HEK293T (cell line): ENCODE data around the gene BNIP5.

ENCODE experiments used
- CTBP1 ChIP-seq: fragments of 450-650 bp; IDR thresholded peaks from 2 replicates; pipeline ENCODE4 v1.6.1; 2016; ENCODE audit warnings: borderline replicate concordance
- ELF4 ChIP-seq: fragments of 450-650 bp; IDR thresholded peaks from 2 replicates; pipeline ENCODE4 v1.6.1; 2017; ENCODE audit warnings: antibody characterized with exemption
- FOXA1 ChIP-seq: fragments of 450-650 bp; IDR thresholded peaks from 2 replicates; pipeline ENCODE4 v1.6.1; 2016; ENCODE audit warnings: mild to moderate bottlenecking
- FOXK2 ChIP-seq: fragments of 450-650 bp; IDR thresholded peaks from 2 replicates; pipeline ENCODE4 v1.6.1; 2016; ENCODE audit warnings: mild to moderate bottlenecking
- FOXM1 ChIP-seq: fragments of 450-650 bp; IDR thresholded peaks from 2 replicates; pipeline ENCODE4 v1.6.1; 2017; ENCODE audit warnings: mild to moderate bottlenecking, borderline replicate concordance
- HDGF ChIP-seq: fragments of 450-650 bp; IDR thresholded peaks from 2 replicates; pipeline ENCODE4 v1.6.1; 2017; ENCODE audit warnings: antibody characterized with exemption, borderline replicate concordance
- SP1 ChIP-seq: fragments of 450-650 bp; IDR thresholded peaks from 2 replicates; pipeline ENCODE4 v1.6.1; 2017
- SUZ12 ChIP-seq: fragments of 450-650 bp; IDR thresholded peaks from 2 replicates; pipeline ENCODE4 v1.6.1; 2016; ENCODE audit warnings: mild to moderate bottlenecking
- ZNF384 ChIP-seq: fragments of 450-650 bp; IDR thresholded peaks from 2 replicates; pipeline ENCODE4 v1.6.1; 2016
- TF ChIP-seq, protein P1 (sequence below): fragments of 450-650 bp; IDR thresholded peaks from 2 replicates; pipeline ENCODE4 v1.6.1; 2016

DNA sequence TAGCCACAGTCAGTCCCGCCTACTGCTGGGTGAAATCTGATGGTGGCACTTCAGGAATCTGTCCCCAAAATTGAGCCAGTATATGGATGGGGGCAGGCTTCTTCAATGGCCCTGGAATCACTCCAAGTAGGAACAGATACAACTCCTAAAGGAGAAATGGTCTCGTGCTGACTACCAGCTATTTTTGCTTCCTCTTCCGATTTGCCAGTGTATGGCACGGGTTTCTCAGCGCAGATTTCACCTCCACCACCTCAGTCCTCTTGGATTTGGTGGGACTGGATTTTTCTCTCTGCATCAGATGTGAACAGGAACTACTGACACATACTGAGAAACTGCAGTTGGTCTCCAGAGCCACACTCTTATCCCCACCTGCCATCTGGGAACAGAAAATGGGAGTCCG is 39.6 kb downstream of the BNIP5 start:
- TF ChIP-seq SP1 (no peak), ELF4 (no peak), FOXA1 (no peak), HDGF (no peak), ZNF384 (no peak), FOXM1 (no peak), SUZ12 (no peak), CTBP1 (no peak), FOXK2 (no peak)
- TF ChIP-seq, protein P1, sequence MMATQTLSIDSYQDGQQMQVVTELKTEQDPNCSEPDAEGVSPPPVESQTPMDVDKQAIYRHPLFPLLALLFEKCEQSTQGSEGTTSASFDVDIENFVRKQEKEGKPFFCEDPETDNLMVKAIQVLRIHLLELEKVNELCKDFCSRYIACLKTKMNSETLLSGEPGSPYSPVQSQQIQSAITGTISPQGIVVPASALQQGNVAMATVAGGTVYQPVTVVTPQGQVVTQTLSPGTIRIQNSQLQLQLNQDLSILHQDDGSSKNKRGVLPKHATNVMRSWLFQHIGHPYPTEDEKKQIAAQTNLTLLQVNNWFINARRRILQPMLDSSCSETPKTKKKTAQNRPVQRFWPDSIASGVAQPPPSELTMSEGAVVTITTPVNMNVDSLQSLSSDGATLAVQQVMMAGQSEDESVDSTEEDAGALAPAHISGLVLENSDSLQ, result no peak
